Measurements from ENCODE around the gene HIPK4.
"Not testable (repeated sequence)": the region's sequence is repeated elsewhere in the genome, so short reads cannot be mapped to it uniquely, and the experiment has no call there.

Gene HIPK4

DNA sequence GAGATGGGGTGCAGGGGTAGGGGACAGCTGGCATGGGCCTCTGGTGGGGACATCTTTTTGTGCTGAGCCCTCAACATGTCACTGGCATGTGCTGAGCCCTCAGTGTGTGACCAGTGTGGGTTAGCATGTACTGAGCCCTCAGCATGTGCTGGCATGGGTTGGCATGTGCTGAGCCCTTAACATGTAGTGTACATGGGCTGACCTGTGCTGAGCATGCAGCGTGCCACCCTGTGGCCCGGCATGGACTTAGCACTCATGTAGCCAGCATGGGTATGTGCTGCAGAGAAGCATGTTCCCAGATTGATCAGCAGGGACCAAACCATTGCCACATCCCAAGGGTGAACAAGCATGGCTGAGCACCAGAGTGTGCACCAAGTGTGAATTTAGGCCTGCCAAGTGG, 11.5 kb downstream of the HIPK4 start:
- H3K4me3 ChIP-seq (replicated peaks; ENCODE audit: low read depth, low read length) = no peak overlapping the region
- DNase-seq (ENCODE audit: low read depth) = no peak
- TF ChIP-seq, protein P1, sequence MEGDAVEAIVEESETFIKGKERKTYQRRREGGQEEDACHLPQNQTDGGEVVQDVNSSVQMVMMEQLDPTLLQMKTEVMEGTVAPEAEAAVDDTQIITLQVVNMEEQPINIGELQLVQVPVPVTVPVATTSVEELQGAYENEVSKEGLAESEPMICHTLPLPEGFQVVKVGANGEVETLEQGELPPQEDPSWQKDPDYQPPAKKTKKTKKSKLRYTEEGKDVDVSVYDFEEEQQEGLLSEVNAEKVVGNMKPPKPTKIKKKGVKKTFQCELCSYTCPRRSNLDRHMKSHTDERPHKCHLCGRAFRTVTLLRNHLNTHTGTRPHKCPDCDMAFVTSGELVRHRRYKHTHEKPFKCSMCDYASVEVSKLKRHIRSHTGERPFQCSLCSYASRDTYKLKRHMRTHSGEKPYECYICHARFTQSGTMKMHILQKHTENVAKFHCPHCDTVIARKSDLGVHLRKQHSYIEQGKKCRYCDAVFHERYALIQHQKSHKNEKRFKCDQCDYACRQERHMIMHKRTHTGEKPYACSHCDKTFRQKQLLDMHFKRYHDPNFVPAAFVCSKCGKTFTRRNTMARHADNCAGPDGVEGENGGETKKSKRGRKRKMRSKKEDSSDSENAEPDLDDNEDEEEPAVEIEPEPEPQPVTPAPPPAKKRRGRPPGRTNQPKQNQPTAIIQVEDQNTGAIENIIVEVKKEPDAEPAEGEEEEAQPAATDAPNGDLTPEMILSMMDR (IDR thresholded peaks at IDR 0.05; ENCODE audit: low read length, missing control alignments) = no peak

DNA sequence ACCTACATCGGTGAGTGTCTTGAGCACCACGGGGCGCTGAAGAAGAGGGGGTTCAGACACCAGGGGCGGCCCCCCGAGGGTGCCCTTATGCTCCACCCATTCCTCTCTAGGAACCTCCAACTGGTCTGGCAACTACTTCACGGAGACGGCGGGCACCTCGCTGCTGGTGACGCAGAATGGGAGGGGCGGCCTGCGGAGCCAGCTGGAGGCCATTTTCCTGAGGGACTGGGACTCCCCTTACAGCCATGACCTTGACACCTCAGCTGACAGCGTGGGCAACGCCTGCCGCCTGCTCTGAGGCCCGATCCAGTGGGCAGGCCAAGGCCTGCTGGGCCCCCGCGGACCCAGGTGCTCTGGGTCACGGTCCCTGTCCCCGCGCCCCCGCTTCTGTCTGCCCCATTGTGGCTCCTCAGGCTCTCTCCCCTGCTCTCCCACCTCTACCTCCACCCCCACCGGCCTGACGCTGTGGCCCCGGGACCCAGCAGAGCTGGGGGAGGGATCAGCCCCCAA, 12.1 kb downstream of the HIPK4 start:
- DNase-seq (ENCODE audit: low read depth) = no peak
- TF ChIP-seq, protein P1 (IDR thresholded peaks at IDR 0.05; ENCODE audit: low read length, missing control alignments) = no peak
- no peak overlapping the region for H3K4me3 ChIP-seq (replicated peaks; ENCODE audit: low read depth, low read length)

DNA sequence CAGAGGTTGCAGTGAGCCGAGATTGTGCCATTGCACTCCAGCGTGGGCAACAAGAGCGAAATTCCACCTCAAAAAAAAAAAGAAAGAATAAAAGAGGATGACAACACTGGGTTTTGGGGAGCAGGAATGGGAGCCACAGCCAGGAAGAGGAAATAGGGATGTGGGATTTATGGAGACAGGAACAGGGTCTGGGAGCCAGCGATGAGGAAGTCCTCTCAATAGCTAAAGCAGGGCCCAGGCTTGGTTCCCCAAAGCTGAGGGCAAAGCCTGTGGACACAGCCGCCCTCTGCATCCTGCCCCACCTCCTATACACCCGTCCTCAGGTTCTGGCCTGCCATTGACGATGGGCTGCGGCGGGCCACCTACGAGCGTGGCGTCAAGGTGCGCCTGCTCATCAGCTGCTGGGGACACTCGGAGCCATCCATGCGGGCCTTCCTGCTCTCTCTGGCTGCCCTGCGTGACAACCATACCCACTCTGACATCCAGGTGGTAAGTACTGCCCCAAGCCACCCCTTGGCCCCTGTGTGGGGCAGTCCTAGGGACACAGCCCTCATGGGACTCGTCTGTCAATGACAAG, 13.6 kb downstream of the HIPK4 start:
- TF ChIP-seq, protein P1 (IDR thresholded peaks at IDR 0.05; ENCODE audit: low read length, missing control alignments) = no peak
- DNase-seq (ENCODE audit: low read depth) = no peak
- H3K4me3 ChIP-seq (replicated peaks; ENCODE audit: low read depth, low read length) = no peak overlapping the region

DNA sequence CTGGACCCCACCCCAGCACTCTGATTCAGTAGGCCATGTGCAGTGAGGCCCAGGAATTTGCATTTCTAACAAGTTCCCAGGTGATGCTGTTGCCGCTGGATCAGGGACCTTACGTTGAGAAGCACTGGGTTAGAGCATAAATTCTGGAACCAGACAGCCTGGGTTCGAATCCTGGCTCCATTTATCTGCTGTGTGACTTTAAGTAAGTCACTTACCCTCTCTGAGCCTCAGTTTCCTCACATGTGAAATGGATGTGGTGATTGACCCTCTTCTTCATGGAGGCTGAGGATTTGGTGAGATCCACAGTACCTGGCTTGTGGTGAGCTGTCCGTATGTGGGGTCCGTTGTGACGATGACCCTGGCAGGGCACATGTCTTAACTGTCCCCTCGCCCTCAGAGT, 15.9 kb downstream of the HIPK4 start:
- TF ChIP-seq, protein P1 (IDR thresholded peaks at IDR 0.05; ENCODE audit: low read length, missing control alignments) = no peak
- no peak for DNase-seq (ENCODE audit: low read depth)
- H3K4me3 ChIP-seq (replicated peaks; ENCODE audit: low read depth, low read length) = no peak overlapping the region

DNA sequence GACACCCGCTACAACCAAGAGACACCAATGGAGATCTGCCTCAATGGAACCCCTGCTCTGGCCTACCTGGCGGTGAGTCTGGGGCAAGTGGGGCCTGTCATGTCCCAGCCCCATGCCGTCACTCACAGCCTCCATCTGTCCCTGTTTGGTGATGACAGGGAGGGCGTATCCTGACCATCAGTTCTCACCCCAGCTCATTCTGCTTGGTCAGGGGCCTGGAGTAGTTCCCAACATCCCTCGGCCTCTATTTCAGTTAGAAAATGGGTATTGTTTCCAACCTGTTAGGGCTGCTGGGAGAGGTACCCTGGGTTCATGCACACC, 18.2 kb downstream of the HIPK4 start:
- TF ChIP-seq, protein P1 (IDR thresholded peaks at IDR 0.05; ENCODE audit: low read length, missing control alignments) = no peak
- no peak overlapping the region for H3K4me3 ChIP-seq (replicated peaks; ENCODE audit: low read depth, low read length)
- DNase-seq (ENCODE audit: low read depth) = no peak

DNA sequence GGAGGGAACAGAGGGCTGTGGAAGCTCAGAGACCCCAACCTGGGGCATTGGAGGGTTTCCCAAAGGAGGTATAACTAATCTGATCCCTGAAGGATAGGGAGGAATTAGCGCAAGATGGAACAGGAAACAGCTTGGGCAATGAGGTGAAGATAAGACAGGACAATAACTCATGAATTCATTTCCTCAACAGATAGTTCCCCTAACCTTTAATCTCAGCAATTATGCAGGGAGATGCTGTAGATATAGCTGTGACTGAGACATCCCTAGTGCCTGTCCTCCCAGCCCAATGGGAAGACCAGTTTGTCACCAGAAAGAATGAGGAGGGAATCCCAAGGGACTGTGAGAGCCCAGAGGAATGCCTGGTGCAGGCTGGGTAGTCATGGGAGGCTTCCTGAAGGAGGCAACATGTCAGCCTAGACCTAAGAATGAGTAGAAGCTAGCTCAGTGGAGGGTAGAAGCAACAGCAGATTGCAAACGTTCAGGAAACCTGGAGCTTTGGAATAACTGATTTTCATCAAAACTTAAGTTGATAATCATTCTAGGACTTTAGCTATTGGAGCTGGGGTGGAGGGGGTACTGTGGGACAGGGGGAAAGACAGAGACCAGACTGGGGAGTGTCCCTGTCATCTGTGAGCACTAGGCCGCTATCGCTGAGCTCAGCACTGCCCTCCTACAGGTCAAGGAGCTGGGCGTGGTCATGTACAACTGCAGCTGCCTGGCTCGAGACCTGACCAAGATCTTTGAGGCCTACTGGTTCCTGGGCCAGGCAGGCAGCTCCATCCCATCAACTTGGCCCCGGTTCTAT, 18.8 kb downstream of the HIPK4 start:
- no peak for DNase-seq (ENCODE audit: low read depth)
- TF ChIP-seq, protein P1 (IDR thresholded peaks at IDR 0.05; ENCODE audit: low read length, missing control alignments) = no peak
- no peak overlapping the region for H3K4me3 ChIP-seq (replicated peaks; ENCODE audit: low read depth, low read length)

DNA sequence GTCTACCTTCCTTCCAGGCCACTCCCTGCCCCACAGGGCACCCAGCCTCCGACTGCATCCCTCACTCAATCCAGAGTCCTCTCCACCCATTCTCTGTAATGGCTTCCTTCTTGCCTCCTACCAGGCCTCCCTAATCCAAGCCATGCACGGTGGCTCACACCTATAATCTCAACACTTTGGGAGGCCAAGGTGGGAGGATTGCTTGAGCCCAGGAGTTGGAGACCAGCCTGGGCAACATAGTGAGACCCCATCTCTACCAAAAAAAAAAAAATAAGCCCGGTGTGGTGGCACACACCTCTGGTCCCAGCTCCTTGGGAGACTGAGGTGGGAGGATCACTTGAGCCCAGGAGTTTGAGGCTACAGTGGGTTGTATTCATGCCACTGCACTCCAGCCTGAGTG, 19.7 kb downstream of the HIPK4 start:
- not testable (repeated sequence) for DNase-seq (ENCODE audit: low read depth)

More for the DNA sequence above, 19.7 kb downstream of the HIPK4 start:
- not testable (repeated sequence) for H3K4me3 ChIP-seq (replicated peaks; ENCODE audit: low read depth, low read length)

Data from fibroblast of pulmonary artery (primary cell).